Measurements from ENCODE around the gene LRRC36.

The LRRC36 gene

GRCh38 chr16:67342616-67343015 lies 16.0 kb downstream of the LRRC36 start:
- Histone ChIP-seq H3K9ac (ENCODE audit: low read length) (no peak overlapping the region), H3K27ac (ENCODE audit: low read length) (no peak overlapping the region), H2AFZ (ENCODE audit: low read depth, low read length) (no peak overlapping the region), H3K36me3 (replicated peaks; ENCODE audit: low read depth, low read length) (no peaks in the 10 kb centered on the region), H3K79me2 (ENCODE audit: low read length) (no peaks in the 10 kb centered on the region), H3K4me3 (ENCODE audit: low read length) (no peak overlapping the region), H3K4me1 (ENCODE audit: low read length) (no peaks in the 10 kb centered on the region), H3K27me3 (ENCODE audit: low read depth, low read length) (no peaks in the 10 kb centered on the region), H3K9me3 (ENCODE audit: insufficient read depth, low read length) (no peaks in the 10 kb centered on the region), H4K20me1 (ENCODE audit: insufficient read depth, low read length) (no peaks in the 10 kb centered on the region), H3K4me2 (ENCODE audit: low read length) (no peak overlapping the region)
- TF ChIP-seq EZH2phosphoT487 (IDR thresholded peaks at IDR 0.05; ENCODE audit: low read depth): no peak
- no peak for TF ChIP-seq CTCF (IDR thresholded peaks at IDR 0.05; ENCODE audit: low read depth, low read length)

GRCh38 chr16:67345401-67345800 lies 18.8 kb downstream of the LRRC36 start:
- Histone ChIP-seq H3K4me1 (ENCODE audit: low read length) (no peaks in the 10 kb centered on the region), H3K4me2 (ENCODE audit: low read length) (no peak overlapping the region), H3K9ac (ENCODE audit: low read length) (no peak overlapping the region), H3K27me3 (ENCODE audit: low read depth, low read length) (no peaks in the 10 kb centered on the region), H3K4me3 (ENCODE audit: low read length) (no peak overlapping the region), H3K9me3 (ENCODE audit: insufficient read depth, low read length) (no peaks in the 10 kb centered on the region), H4K20me1 (ENCODE audit: insufficient read depth, low read length) (no peaks in the 10 kb centered on the region), H2AFZ (ENCODE audit: low read depth, low read length) (no peak overlapping the region), H3K27ac (ENCODE audit: low read length) (no peak overlapping the region), H3K36me3 (replicated peaks; ENCODE audit: low read depth, low read length) (no peaks in the 10 kb centered on the region), H3K79me2 (ENCODE audit: low read length) (no peaks in the 10 kb centered on the region)
- TF ChIP-seq EZH2phosphoT487 (IDR thresholded peaks at IDR 0.05; ENCODE audit: low read depth) (no peak), CTCF (IDR thresholded peaks at IDR 0.05; ENCODE audit: low read depth, low read length) (no peak)

- Histone ChIP-seq H3K36me3 (replicated peaks; ENCODE audit: low read depth, low read length) (no peaks in the 10 kb centered on the region), H3K4me2 (ENCODE audit: low read length) (no peak overlapping the region), H3K4me1 (ENCODE audit: low read length) (no peaks in the 10 kb centered on the region)
Measured at GRCh38 chr16:67346341-67346740, 19.7 kb downstream of the LRRC36 start.

GRCh38 chr16:67349172-67349571 lies 22.6 kb downstream of the LRRC36 start:
- no peaks in the 10 kb centered on the region for H3K36me3 ChIP-seq (replicated peaks; ENCODE audit: low read depth, low read length)
- H4K20me1 ChIP-seq (ENCODE audit: insufficient read depth, low read length): no peaks in the 10 kb centered on the region
- no peaks in the 10 kb centered on the region for H3K79me2 ChIP-seq (ENCODE audit: low read length)
- H3K4me1 ChIP-seq (ENCODE audit: low read length): no peaks in the 10 kb centered on the region
- no peaks in the 10 kb centered on the region for H3K9me3 ChIP-seq (ENCODE audit: insufficient read depth, low read length)
- H3K4me2 ChIP-seq (ENCODE audit: low read length): no peak overlapping the region
- H3K9ac ChIP-seq (ENCODE audit: low read length): no peak overlapping the region
- no peak overlapping the region for H3K27ac ChIP-seq (ENCODE audit: low read length)
- TF ChIP-seq EZH2phosphoT487 (IDR thresholded peaks at IDR 0.05; ENCODE audit: low read depth) (no peak), CTCF (IDR thresholded peaks at IDR 0.05; ENCODE audit: low read depth, low read length) (peak; percentile 61)
- no peak overlapping the region for H2AFZ ChIP-seq (ENCODE audit: low read depth, low read length)
- no peaks in the 10 kb centered on the region for H3K27me3 ChIP-seq (ENCODE audit: low read depth, low read length)
- no peak overlapping the region for H3K4me3 ChIP-seq (ENCODE audit: low read length)

More at GRCh38 chr16:67346341-67346740, 19.7 kb downstream of the LRRC36 start:
- H3K9me3 ChIP-seq (ENCODE audit: insufficient read depth, low read length): no peaks in the 10 kb centered on the region
- no peak overlapping the region for H3K27ac ChIP-seq (ENCODE audit: low read length)
- no peaks in the 10 kb centered on the region for H3K79me2 ChIP-seq (ENCODE audit: low read length)
- H3K4me3 ChIP-seq (ENCODE audit: low read length): no peak overlapping the region
- TF ChIP-seq EZH2phosphoT487 (IDR thresholded peaks at IDR 0.05; ENCODE audit: low read depth) (no peak), CTCF (IDR thresholded peaks at IDR 0.05; ENCODE audit: low read depth, low read length) (no peak)
- no peak overlapping the region for H2AFZ ChIP-seq (ENCODE audit: low read depth, low read length)
- no peak overlapping the region for H3K9ac ChIP-seq (ENCODE audit: low read length)
- H4K20me1 ChIP-seq (ENCODE audit: insufficient read depth, low read length): no peaks in the 10 kb centered on the region
- no peaks in the 10 kb centered on the region for H3K27me3 ChIP-seq (ENCODE audit: low read depth, low read length)
